Measurements from ENCODE around the gene LRRK2. TPM values are rescaled to one million over a fixed set of nuclear protein-coding genes. Genes with fewer than 3 reads are reported as not detected.

LRRK2 gene
- total RNA-seq, 3 donors from 2014 or later, result 11.1 to 30.9 (median 13.5) TPM

DNA sequence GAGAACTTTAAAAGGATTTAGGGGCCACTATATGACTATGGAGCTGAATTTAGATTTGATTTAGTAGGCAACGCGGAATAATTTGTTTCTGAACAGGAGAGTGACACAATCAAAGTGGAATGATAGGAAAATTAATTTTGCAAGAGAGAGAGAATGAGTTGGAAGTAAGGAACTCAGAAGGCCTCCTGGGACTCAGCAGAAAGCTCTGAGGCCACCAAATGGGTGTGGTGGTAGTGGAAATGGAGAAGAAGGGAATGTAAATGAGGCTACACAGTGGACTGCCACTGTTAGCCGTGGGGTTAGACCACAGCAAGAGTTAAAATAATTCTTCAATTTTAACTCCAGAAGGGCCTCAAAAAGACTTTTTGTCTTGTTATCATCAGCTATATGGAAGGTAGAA lies 102.7 kb downstream of the LRRK2 start:
- TF ChIP-seq POLR2A (IDR thresholded peaks at IDR 0.05), result no peak
- TF ChIP-seq, protein P1, sequence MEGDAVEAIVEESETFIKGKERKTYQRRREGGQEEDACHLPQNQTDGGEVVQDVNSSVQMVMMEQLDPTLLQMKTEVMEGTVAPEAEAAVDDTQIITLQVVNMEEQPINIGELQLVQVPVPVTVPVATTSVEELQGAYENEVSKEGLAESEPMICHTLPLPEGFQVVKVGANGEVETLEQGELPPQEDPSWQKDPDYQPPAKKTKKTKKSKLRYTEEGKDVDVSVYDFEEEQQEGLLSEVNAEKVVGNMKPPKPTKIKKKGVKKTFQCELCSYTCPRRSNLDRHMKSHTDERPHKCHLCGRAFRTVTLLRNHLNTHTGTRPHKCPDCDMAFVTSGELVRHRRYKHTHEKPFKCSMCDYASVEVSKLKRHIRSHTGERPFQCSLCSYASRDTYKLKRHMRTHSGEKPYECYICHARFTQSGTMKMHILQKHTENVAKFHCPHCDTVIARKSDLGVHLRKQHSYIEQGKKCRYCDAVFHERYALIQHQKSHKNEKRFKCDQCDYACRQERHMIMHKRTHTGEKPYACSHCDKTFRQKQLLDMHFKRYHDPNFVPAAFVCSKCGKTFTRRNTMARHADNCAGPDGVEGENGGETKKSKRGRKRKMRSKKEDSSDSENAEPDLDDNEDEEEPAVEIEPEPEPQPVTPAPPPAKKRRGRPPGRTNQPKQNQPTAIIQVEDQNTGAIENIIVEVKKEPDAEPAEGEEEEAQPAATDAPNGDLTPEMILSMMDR (IDR thresholded peaks at IDR 0.05), result no peak
- no peak for TF ChIP-seq POLR2AphosphoS5 (IDR thresholded peaks at IDR 0.05)
- no peaks in the 10 kb centered on the region for H3K4me1 ChIP-seq
- peaks cover 5% of the 10 kb centered on the region for H3K36me3 ChIP-seq
- intact Hi-C loops (cut with DNase I; ENCODE audit: low total_unique reads), result loop anchor here (5.0 kb wide), 1 partner anchor 335 kb away; no protein-coding TSS in a partner anchor
- H3K4me3 ChIP-seq, result no peak overlapping the region
- no peak overlapping the region for H3K27ac ChIP-seq
- peaks cover 0 to 9% of the 10 kb centered on the region in 2 donors for H3K9me3 ChIP-seq
- DNase-seq (ENCODE audit: low spot score in 2 of 2), result no peak
- no peaks in the 10 kb centered on the region for H3K27me3 ChIP-seq

DNA sequence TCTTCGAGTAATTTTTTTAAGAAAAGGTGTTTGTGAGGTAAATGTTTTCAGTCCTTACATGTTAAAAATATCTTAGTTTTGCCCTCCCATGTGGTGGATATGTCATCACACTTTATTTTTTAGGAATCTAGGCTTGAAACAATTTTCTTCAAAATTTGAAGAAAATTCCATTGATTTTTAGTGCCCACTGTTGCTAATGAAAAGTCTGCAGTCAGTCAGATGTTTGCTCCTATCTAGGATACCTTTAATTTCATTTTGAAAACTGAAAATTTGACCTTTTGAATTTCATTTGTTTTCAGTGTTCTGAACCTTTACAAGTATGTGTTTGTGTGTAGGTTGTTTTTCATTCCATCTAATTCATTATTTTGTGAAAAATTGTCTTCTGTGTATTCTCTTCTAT lies 105.4 kb downstream of the LRRK2 start:
- no peaks in the 10 kb centered on the region for H3K4me1 ChIP-seq
- H3K27ac ChIP-seq, result no peak overlapping the region
- intact Hi-C loops (cut with DNase I; ENCODE audit: low total_unique reads), result no loop called here
- H3K4me3 ChIP-seq, result no peak overlapping the region
- peaks cover 5% of the 10 kb centered on the region for H3K36me3 ChIP-seq
- DNase-seq (ENCODE audit: low spot score in 2 of 2), result no peak
- TF ChIP-seq POLR2A (IDR thresholded peaks at IDR 0.05) (no peak), POLR2AphosphoS5 (IDR thresholded peaks at IDR 0.05) (no peak)
- TF ChIP-seq, protein P1 (IDR thresholded peaks at IDR 0.05), result no peak
- no peaks in the 10 kb centered on the region for H3K27me3 ChIP-seq
- peaks cover 0 to 9% of the 10 kb centered on the region in 2 donors for H3K9me3 ChIP-seq

DNA sequence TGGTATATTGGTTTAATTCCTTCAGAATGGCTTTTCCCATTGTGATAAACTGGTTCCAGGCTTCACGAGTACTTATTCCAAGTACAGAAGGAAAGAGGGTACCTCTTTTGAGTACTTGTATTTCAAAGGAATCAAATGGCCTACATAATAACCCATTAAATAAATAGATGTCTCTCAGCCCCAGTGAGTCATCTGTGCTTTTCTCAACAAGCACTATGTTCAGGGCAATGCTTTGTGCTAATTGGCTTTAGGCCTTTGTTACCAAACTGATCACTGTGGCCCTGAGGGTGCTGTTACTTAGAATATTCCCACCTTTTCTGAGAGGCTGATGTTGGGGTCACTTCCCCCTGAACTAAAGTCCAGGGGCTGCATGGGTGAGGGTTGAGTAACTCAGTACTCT lies 107.1 kb downstream of the LRRK2 start:
- H3K9me3 ChIP-seq, result peaks cover 0 to 9% of the 10 kb centered on the region in 2 donors
- H3K4me3 ChIP-seq, result no peak overlapping the region
- no peaks in the 10 kb centered on the region for H3K27me3 ChIP-seq
- peaks cover 0 to 4% of the 10 kb centered on the region in 2 donors for H3K4me1 ChIP-seq
- TF ChIP-seq POLR2A (IDR thresholded peaks at IDR 0.05) (no peak), POLR2AphosphoS5 (IDR thresholded peaks at IDR 0.05) (no peak)
- TF ChIP-seq, protein P1 (IDR thresholded peaks at IDR 0.05), result no peak
- intact Hi-C loops (cut with DNase I; ENCODE audit: low total_unique reads), result no loop called here
- no peak for DNase-seq (ENCODE audit: low spot score in 2 of 2)
- no peak overlapping the region for H3K27ac ChIP-seq
- peaks cover 5% of the 10 kb centered on the region for H3K36me3 ChIP-seq

DNA sequence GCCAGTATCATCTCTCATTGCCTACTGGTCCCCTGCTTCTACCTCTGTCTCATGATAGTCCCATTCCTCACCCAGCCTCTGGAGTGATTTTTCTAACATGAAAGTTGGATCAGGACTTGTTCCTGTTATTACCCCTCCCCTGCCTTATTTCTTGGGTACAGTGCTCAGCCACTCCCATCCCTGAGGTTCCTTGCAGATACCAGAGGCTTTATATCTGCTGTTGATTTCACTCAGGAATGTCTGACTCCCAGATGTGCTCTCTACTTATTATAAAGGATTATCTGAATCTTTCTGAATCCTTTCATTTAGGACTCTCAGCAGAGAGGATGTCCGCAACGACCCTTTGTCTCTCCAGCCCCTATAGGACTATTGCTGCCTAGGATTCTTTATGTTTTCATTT lies 111.2 kb downstream of the LRRK2 start:
- TF ChIP-seq, protein P1 (IDR thresholded peaks at IDR 0.05), result no peak
- peaks cover 0 to 7% of the 10 kb centered on the region in 2 donors for H3K4me1 ChIP-seq
- no peak overlapping the region for H3K27ac ChIP-seq
- no peak overlapping the region for H3K4me3 ChIP-seq
- peaks cover 0 to 2% of the 10 kb centered on the region in 2 donors for H3K9me3 ChIP-seq
- H3K27me3 ChIP-seq, result no peaks in the 10 kb centered on the region
- intact Hi-C loops (cut with DNase I; ENCODE audit: low total_unique reads), result no loop called here
- H3K36me3 ChIP-seq, result no peaks in the 10 kb centered on the region
- no peak for DNase-seq (ENCODE audit: low spot score in 2 of 2)

DNA sequence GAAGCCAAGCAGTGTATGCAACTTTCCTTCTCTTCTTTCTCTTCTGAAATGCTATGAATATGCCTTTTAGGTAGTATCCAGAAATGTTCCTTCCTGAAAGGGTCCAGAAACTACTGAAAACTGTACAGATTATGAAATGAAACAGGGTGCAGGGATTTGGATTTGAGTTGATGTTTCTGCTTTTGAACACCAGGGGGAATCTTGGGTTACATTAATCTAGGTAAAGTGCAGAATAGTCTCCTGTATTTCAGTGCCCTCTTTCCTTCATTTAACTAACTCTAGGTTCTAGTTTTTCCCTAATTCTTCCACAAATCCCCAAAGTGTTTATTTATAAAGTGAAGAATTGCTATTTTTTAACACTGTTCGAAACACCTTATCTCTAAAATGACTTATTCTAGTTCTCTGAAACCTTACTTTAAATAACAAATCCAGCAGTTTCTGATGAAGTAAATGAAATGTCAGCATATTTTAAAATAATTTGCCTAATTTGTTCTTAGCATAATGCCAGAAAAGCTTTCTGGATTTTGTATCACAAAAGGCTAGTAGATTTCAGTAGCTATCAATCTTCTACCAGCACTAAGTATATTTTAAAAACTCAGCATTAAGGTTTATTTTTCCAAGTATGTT lies 111.9 kb downstream of the LRRK2 start:
- Histone ChIP-seq H3K9me3 (no peaks in the 10 kb centered on the region), H3K4me3 (no peak overlapping the region), H3K36me3 (no peaks in the 10 kb centered on the region), H3K4me1 (peaks cover 0 to 7% of the 10 kb centered on the region in 2 donors), H3K27ac (no peak overlapping the region), H3K27me3 (no peaks in the 10 kb centered on the region)
- intact Hi-C loops (cut with DNase I; ENCODE audit: low total_unique reads), result no loop called here
- no peak for DNase-seq (ENCODE audit: low spot score in 2 of 2)
- no peak for TF ChIP-seq POLR2A (IDR thresholded peaks at IDR 0.05)
- no peak for TF ChIP-seq POLR2AphosphoS5 (IDR thresholded peaks at IDR 0.05)
- TF ChIP-seq, protein P1 (IDR thresholded peaks at IDR 0.05), result peak in 2 of 3 donors; percentile 29 to 48
